ENCODE results near the gene CSNK1G2. TPM values are rescaled to one million over a fixed set of nuclear protein-coding genes. Genes with fewer than 3 reads are reported as not detected.

The CSNK1G2 gene
- 21.8 TPM for total RNA-seq

GRCh38 chr19:1941146-1942077 lies at the start of gene CSNK1G2:
Gene CSNK1G2, plus strand, starts transcription at chr19:1941172. Its CDS starts 28,601 bp downstream, at chr19:1969773.
- ATAC-seq: peak; percentile 1
- peak; percentile 62 for DNase-seq (ENCODE audit: low spot score)

- DNase-seq (ENCODE audit: low spot score) (no peak), ATAC-seq (no peak)
Measured at GRCh38 chr19:1893791-1894190, 47.2 kb upstream of the CSNK1G2 start.

- DNase-seq (ENCODE audit: low spot score) (no peak), ATAC-seq (no peak)
Measured at GRCh38 chr19:1896508-1896907, 44.5 kb upstream of the CSNK1G2 start.

- DNase-seq (ENCODE audit: low spot score) (peak; percentile 84), ATAC-seq (peak; percentile 42)
Measured at GRCh38 chr19:1901940-1902404, 39.0 kb upstream of the CSNK1G2 start.

GRCh38 chr19:1902923-1903322 lies 38.0 kb upstream of the CSNK1G2 start:
- ATAC-seq (no peak), DNase-seq (ENCODE audit: low spot score) (no peak)

- ATAC-seq (no peak), DNase-seq (ENCODE audit: low spot score) (no peak)
Measured at GRCh38 chr19:1904860-1905109, 36.2 kb upstream of the CSNK1G2 start.

GRCh38 chr19:1905110-1905862 lies 35.7 kb upstream of the CSNK1G2 start, which contains the start of the genes ADAT3 and SCAMP4:
Gene ADAT3, plus strand, starts transcription at chr19:1905399. Its CDS starts 6,649 bp downstream, at chr19:1912048.
Gene SCAMP4, plus strand, starts transcription at chr19:1905399. Its CDS starts 9,621 bp downstream, at chr19:1915020.
- peak; percentile 92 for ATAC-seq
- DNase-seq (ENCODE audit: low spot score): peak; percentile 99

- ATAC-seq (no peak), DNase-seq (ENCODE audit: low spot score) (no peak)
Measured at GRCh38 chr19:1905863-1906375, 35.1 kb upstream of the CSNK1G2 start.

- no peak for DNase-seq (ENCODE audit: low spot score)
- no peak for ATAC-seq
Measured at GRCh38 chr19:1906985-1907562, 33.9 kb upstream of the CSNK1G2 start.

- peak; percentile 65 for DNase-seq (ENCODE audit: low spot score)
- ATAC-seq: peak; percentile 55
Measured at GRCh38 chr19:1907563-1908363, 33.2 kb upstream of the CSNK1G2 start.

GRCh38 chr19:1908364-1908678 lies 32.7 kb upstream of the CSNK1G2 start:
- ATAC-seq (no peak), DNase-seq (ENCODE audit: low spot score) (no peak)

- DNase-seq (ENCODE audit: low spot score) (no peak), ATAC-seq (no peak)
Measured at GRCh38 chr19:1909761-1910080, 31.3 kb upstream of the CSNK1G2 start.

- ATAC-seq: no peak
- DNase-seq (ENCODE audit: low spot score): no peak
Measured at GRCh38 chr19:1910177-1910576, 30.8 kb upstream of the CSNK1G2 start.

- DNase-seq (ENCODE audit: low spot score) (no peak), ATAC-seq (no peak)
Measured at GRCh38 chr19:1911098-1911497, 29.9 kb upstream of the CSNK1G2 start.

GRCh38 chr19:1911995-1912394 lies 29.0 kb upstream of the CSNK1G2 start:
- DNase-seq (ENCODE audit: low spot score) (no peak), ATAC-seq (no peak)

GRCh38 chr19:1912760-1913505 lies 28.0 kb upstream of the CSNK1G2 start:
- DNase-seq (ENCODE audit: low spot score) (no peak), ATAC-seq (no peak)

- no peak for DNase-seq (ENCODE audit: low spot score)
- ATAC-seq: no peak
Measured at GRCh38 chr19:1913781-1914577, 27.0 kb upstream of the CSNK1G2 start.

- no peak for ATAC-seq
- no peak for DNase-seq (ENCODE audit: low spot score)
Measured at GRCh38 chr19:1914826-1915341, 26.1 kb upstream of the CSNK1G2 start.

- no peak for DNase-seq (ENCODE audit: low spot score)
- no peak for ATAC-seq
Measured at GRCh38 chr19:1917146-1917545, 23.8 kb upstream of the CSNK1G2 start.
